A549 treated with AZD9567 at 1 μM for 4 hours (cell line): ENCODE results near the gene CHRNA9. TPM values are rescaled to one million over a fixed set of nuclear protein-coding genes. Genes with fewer than 3 reads are reported as not detected.

Source experiments
- total RNA-seq: library from RNA; stranded (reverse); fragments of 200-300 nt; extraction: Qiagen RNA extraction; gene quantifications from 5 replicates; pipeline ENCODE4 v1.2.3, GENCODE V29; 2022; ENCODE audit not compliant: insufficient read depth

The CHRNA9 gene, protein sequence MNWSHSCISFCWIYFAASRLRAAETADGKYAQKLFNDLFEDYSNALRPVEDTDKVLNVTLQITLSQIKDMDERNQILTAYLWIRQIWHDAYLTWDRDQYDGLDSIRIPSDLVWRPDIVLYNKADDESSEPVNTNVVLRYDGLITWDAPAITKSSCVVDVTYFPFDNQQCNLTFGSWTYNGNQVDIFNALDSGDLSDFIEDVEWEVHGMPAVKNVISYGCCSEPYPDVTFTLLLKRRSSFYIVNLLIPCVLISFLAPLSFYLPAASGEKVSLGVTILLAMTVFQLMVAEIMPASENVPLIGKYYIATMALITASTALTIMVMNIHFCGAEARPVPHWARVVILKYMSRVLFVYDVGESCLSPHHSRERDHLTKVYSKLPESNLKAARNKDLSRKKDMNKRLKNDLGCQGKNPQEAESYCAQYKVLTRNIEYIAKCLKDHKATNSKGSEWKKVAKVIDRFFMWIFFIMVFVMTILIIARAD
- total RNA-seq: 0.67 to 0.87 TPM (median 0.70 TPM) in 5 replicates

DNA sequence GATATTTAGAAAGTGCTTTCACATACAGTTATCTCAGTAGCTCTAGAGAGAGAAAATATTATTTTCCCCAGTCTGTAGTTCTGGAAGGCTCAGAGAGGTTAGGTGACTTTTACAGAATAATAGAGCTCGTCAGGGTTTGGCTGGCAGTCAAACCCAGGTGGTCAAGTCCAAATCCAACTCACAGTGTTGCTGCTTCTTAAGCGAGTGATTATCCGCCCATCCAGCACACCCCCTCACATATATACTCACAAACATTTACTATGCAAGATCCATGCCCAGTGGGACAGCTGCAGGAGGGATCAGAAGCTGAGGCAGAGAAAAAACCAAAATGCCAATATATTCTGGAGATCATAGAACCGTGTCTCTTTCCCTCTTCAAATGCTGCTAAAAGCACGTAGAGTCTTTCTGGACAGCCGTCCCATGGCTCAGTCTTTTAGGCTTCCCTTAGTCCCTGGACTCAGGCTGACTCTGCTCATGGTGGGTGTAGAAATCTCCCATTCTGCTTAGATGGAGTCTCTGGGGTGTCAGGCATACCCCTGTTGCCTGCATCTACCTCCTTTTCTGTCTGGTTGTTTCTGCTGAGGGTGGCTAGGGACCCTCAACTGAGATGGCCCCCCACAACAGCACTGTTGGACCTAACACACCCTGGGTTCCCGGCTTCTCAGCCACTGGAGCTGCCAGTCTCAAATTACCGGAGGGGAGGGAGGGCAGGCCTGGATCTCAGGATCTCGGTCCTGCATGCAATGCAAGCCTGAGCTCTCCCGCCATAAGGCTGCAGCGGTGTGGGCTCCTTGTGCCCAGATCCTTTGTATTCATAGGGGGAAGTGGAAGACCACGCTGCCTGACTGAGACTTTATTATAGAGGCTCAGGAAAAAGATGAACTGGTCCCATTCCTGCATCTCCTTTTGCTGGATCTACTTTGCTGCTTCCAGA is at the start of gene CHRNA9:
Gene CHRNA9, plus strand, starts transcription at position 743 of the 934 bp plus-strand sequence. Its CDS starts 135 bp downstream, at position 878.

Other genes with a start within 250 kb of the CHRNA9 start
- 0.13 to 0.18 TPM (median 0.15 TPM) in 3 of 5 replicates, not detected in the others for gene RHOH, start 138.3 kb upstream of the CHRNA9 start, total RNA-seq